K562 (cell line): ENCODE results near the gene RTN4. TPM values are rescaled to one million over a fixed set of nuclear protein-coding genes. Genes with fewer than 3 reads are reported as not detected.
A peak's percentile ranks its signal among the peaks of the same experiment; 100 is the strongest.

ENCODE experiments used
- COPS2 ChIP-seq: fragments of 450-650 bp; conservative IDR thresholded peaks from 2 replicates; pipeline ENCODE4 v1.6.1; 2016; ENCODE audit warnings: mild to moderate bottlenecking, moderate library complexity
- CREBBP ChIP-seq: IDR thresholded peaks from one replicate; pipeline ENCODE4 v1.6.1; 2012; ENCODE audit warnings: low read depth, mild to moderate bottlenecking, control low read depth, inconsistent platforms, low read length
- DEAF1 ChIP-seq: fragments of 450-650 bp; formaldehyde crosslinking; IDR thresholded peaks from 2 replicates; pipeline ENCODE4 v1.4.0; 2020; ENCODE audit warnings: mild to moderate bottlenecking, moderate library complexity
- FOS ChIP-seq: IDR thresholded peaks from 3 replicates; pipeline ENCODE4 v1.6.1; 2011; ENCODE audit not compliant: insufficient read length; ENCODE audit errors: extremely low read depth
- FOXA3 ChIP-seq, 2 experiments: fragments of 450-650 bp in 1 of 2; sonication (generic) in 1 of 2; formaldehyde crosslinking; IDR thresholded peaks in 1 of 2; conservative IDR thresholded peaks in 1 of 2; 2 replicates each; pipeline versions ENCODE4 v1.4.0 to v1.8.0; 2020 to 2022; ENCODE audit warnings: mild to moderate bottlenecking in 2 of 2, missing genetic modification reagents in 1 of 2
- FOXM1 ChIP-seq, 2 experiments: fragments of 450-650 bp in 1 of 2; sonication (generic) in 1 of 2; formaldehyde crosslinking in 1 of 2; IDR thresholded peaks; 2 replicates each; pipeline versions ENCODE4 v1.6.1 to v1.9.0; 2017 to 2022; ENCODE audit warnings: low read depth in 2 of 2, mild to moderate bottlenecking in 2 of 2, missing genetic modification reagents in 1 of 2, moderate library complexity in 1 of 2
- JUND ChIP-seq, 2 experiments: IDR thresholded peaks; 2 replicates in 1 of 2; 3 replicates in 1 of 2; pipeline ENCODE4 v1.6.1; 2011; ENCODE audit warnings: borderline replicate concordance in 2 of 2, low read depth in 2 of 2, low read length in 2 of 2, improper control_type of control experiment in 1 of 2, missing biosample characterization in 1 of 2, missing genetic modification characterization in 1 of 2, missing genetic modification reagents in 1 of 2
- MEIS2 ChIP-seq: fragments of 450-650 bp; IDR thresholded peaks from 2 replicates; pipeline ENCODE4 v1.6.1; 2014; ENCODE audit warnings: mild to moderate bottlenecking; ENCODE audit not compliant: partially characterized antibody
- MTA3 ChIP-seq: fragments of 450-650 bp; formaldehyde crosslinking; IDR thresholded peaks from 2 replicates; pipeline ENCODE4 v1.6.1; 2017; ENCODE audit warnings: mild to moderate bottlenecking, borderline replicate concordance
- NFE2L1 ChIP-seq: fragments of 450-650 bp; IDR thresholded peaks from 2 replicates; pipeline ENCODE4 v1.6.1; 2016; ENCODE audit warnings: missing genetic modification characterization, low read depth, mild to moderate bottlenecking, missing compliant biosample characterization, moderate library complexity, borderline replicate concordance
- NFYB ChIP-seq: IDR thresholded peaks from 2 replicates; pipeline ENCODE4 v1.6.1; 2011; ENCODE audit warnings: mild to moderate bottlenecking, moderate library complexity; ENCODE audit not compliant: insufficient read length; ENCODE audit errors: extremely low read depth
- NR4A1 ChIP-seq, 2 experiments: fragments of 250-450 bp in 1 of 2; fragments of 450-650 bp in 1 of 2; sonication (Bioruptor Pico) in 1 of 2; IDR thresholded peaks; 2 replicates each; pipeline versions ENCODE4 v1.4.0 to v1.6.1; 2016 to 2020; ENCODE audit warnings: mild to moderate bottlenecking in 2 of 2, missing compliant biosample characterization in 1 of 2, missing genetic modification characterization in 1 of 2, moderate library complexity in 1 of 2
- NRF1 ChIP-seq, 2 experiments: fragments of 450-650 bp; IDR thresholded peaks in 1 of 2; conservative IDR thresholded peaks in 1 of 2; 2 replicates each; pipeline ENCODE4 v1.6.1; 2014; ENCODE audit warnings: mild to moderate bottlenecking in 2 of 2
- SMAD4 ChIP-seq: fragments of 250-450 bp; sonication (Bioruptor Pico); conservative IDR thresholded peaks from 2 replicates; pipeline ENCODE4 v1.8.0; 2021; ENCODE audit warnings: inconsistent platforms, mild to moderate bottlenecking, moderate library complexity
- SNIP1 ChIP-seq: fragments of 450-650 bp; IDR thresholded peaks from 2 replicates; pipeline ENCODE4 v1.7.1; 2017; ENCODE audit warnings: low read depth, mild to moderate bottlenecking
- STAT5B ChIP-seq: fragments of 250-450 bp; sonication (Bioruptor Pico); IDR thresholded peaks from 2 replicates; pipeline ENCODE4 v1.8.0; 2021; ENCODE audit warnings: mild to moderate bottlenecking, inconsistent platforms
- ZBTB33 ChIP-seq: sonication (generic); formaldehyde crosslinking; IDR thresholded peaks from 2 replicates; pipeline ENCODE4 v1.8.1; 2023; ENCODE audit warnings: mild to moderate bottlenecking, missing genetic modification reagents
- ZC3H8 ChIP-seq: fragments of 450-650 bp; IDR thresholded peaks from 2 replicates; pipeline ENCODE4 v1.6.1; 2017
- ZNF551 ChIP-seq: fragments of 250-450 bp; sonication (Bioruptor Pico); IDR thresholded peaks from 2 replicates; pipeline ENCODE4 v1.5.0; 2021; ENCODE audit warnings: mild to moderate bottlenecking, moderate library complexity
- ZNF79 ChIP-seq: fragments of 250-450 bp; sonication (Bioruptor Pico); IDR thresholded peaks from 2 replicates; pipeline ENCODE4 v1.4.0; 2020; ENCODE audit warnings: low read depth, mild to moderate bottlenecking, moderate library complexity
- polyA plus RNA-seq, 8 experiments: library from polyadenylated mRNA; depleted of rRNA in 4 of 8; stranded (reverse) in 5 of 8; unstranded in 3 of 8; fragments of >200 nt; fragmentation: Nextera tagmentation in 2 of 8; fragmentation: Illumina TruSeq in 1 of 8; extraction: Ambion mirVana in 2 of 8; extraction: Trizol in 1 of 8; gene quantifications; 2 replicates each; pipeline versions ENCODE4 v1.2.1 to v1.2.3, GENCODE V29; 2011 to 2014; ENCODE audit warnings: inconsistent platforms in 1 of 8, missing spikeins in 1 of 8
- total RNA-seq, 7 experiments: library from RNA; depleted of rRNA in 6 of 7; stranded (reverse); fragments of >200 nt in 6 of 7; fragmentation: Illumina TruSeq in 2 of 7; extraction: Trizol in 2 of 7; gene quantifications; 2 replicates each; pipeline versions ENCODE4 v1.2.1 to v1.2.3, GENCODE V29; 2011 to 2021; ENCODE audit warnings: low replicate concordance in 1 of 7

RTN4 gene
- total and polyA plus RNA-seq, 9 of the 15 experiments (the other 6 are each of a cell fraction or from before 2014, with no cell fraction given): 73.0 to 248 (median 116) TPM

GRCh38 chr2:55097461-55098410, 47.5 kb upstream of the RTN4 start (continued):
- TF ChIP-seq DEAF1 (CRISPR knock-in tag) (no peak), NFYB (no peak), FOXA3 (CRISPR knock-in tag; conservative IDR thresholded peaks at IDR 0.05 in 1 of 2, IDR thresholded peaks at IDR 0.05 in 1 of 2) (peak in 1 of 2 experiments; percentile 43; a peak in 1 of 4 replicates), SNIP1 (no peak), CREBBP (no peak), ZNF79 (CRISPR knock-in tag) (0 out of 2 replicates have a peak, but pooled peaks have one; percentile 2), MEIS2 (peak; percentile 25), SMAD4 (peak; percentile 64), COPS2 (no peak), FOXM1 (IDR thresholded peaks at IDR 0.05; ENCODE audit: low read depth) (no peak), FOXM1 (CRISPR knock-in tag; IDR thresholded peaks at IDR 0.05; ENCODE audit: low read depth) (no peak), NFE2L1 (tag) (no peak), STAT5B (CRISPR knock-in tag) (0 out of 2 replicates have a peak, but pooled peaks have one; percentile 7), ZBTB33 (CRISPR knock-in tag) (no peak), NR4A1 (CRISPR knock-in tag; IDR thresholded peaks at IDR 0.05) (no peak), NR4A1 (tag; IDR thresholded peaks at IDR 0.05) (no peak; the same call in 1 of the 2 replicates), ZNF551 (CRISPR knock-in tag) (no peak), JUND (IDR thresholded peaks at IDR 0.05; ENCODE audit: borderline replicate concordance, low read depth, low read length) (0 out of 2 replicates have a peak, but pooled peaks have one; percentile 5), JUND (tag; IDR thresholded peaks at IDR 0.05; ENCODE audit: borderline replicate concordance, low read depth, low read length) (peak; percentile 44; the same call in 2 of the 3 replicates), NRF1 (conservative IDR thresholded peaks at IDR 0.05 in 1 of 2, IDR thresholded peaks at IDR 0.05 in 1 of 2) (0 out of 4 replicates have a peak, but pooled peaks of 1 of the 2 experiments have one; percentile 9), ZC3H8 (no peak), FOS (no peak), MTA3 (peak; percentile 76; the same call in 1 of the 2 replicates)
